ENCODE data around the gene CHST7.
A peak's percentile ranks its signal among the peaks of the same experiment; 100 is the strongest.

The CHST7 gene

GRCh38 chrX:46573892-46574773 is 568 bp downstream of the CHST7 start:
- ATAC-seq, result peak; percentile 4
- peak; percentile 55 for DNase-seq

DNA sequence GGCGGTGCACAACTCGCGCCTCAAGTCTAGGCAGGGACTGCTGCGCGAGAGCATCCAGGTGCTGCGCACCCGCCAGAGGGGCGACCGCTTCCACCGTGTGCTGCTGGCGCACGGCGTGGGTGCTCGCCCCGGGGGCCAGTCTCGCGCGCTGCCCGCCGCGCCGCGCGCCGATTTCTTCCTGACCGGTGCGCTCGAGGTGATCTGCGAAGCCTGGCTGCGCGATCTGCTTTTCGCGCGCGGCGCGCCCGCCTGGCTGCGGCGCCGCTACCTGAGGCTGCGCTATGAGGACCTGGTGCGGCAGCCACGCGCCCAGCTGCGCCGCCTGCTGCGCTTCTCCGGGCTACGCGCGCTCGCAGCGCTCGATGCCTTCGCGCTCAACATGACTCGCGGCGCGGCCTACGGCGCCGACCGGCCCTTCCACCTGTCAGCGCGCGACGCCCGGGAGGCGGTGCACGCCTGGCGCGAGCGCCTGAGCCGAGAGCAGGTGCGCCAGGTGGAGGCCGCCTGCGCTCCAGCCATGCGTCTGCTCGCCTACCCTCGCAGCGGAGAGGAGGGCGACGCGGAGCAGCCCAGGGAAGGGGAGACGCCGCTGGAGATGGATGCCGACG is 1.3 kb downstream of the CHST7 start:
- peak; percentile 29 for DNase-seq
- no peak for ATAC-seq

- DNase-seq, result no peak
- ATAC-seq, result no peak
These were observed 2.0 kb downstream of the CHST7 start for GRCh38 chrX:46575586-46575985.

DNA sequence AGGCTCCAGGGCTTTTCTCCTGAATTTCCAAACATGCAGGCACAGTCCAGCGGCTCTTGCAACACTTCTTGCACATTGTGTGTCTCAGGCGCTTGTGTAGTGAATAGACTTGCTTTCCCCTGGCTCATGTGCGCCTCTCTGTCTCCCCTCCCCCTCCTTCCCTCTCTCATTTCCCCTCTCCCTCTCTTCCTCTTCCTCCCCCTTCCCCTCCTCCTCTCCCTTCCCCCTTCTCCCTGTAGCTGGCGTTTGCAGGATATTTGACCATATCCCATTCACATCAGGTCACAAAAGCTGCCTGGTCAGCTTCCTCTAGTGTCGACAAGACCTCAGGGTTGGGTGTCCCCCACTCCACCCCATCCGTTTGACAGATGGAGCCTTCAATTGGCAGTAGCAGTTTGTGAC is 2.4 kb downstream of the CHST7 start:
- no peak for ATAC-seq

DNA sequence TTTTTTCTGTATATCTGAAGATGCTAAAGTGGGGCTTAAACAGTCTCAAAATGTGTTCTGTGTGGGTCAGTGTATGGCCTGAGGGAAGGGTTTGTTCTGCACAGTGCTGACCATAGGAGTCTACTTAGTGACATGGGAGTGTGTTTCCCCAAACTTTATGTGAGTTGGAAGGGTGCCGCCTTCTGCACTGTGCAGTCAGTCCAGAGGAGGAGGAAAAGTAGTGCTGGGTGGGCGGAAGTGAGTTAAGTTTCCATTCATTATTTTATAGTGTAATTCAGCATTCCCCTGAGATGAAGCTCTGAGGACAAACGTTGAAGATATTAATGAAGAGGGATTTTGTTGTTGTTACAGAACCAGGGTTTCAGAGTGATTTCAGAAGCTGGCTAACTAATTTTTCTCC is 2.9 kb downstream of the CHST7 start:
- no peak for ATAC-seq
- no peak for DNase-seq

More for the DNA sequence above, 2.4 kb downstream of the CHST7 start:
- DNase-seq, result no peak

DNA sequence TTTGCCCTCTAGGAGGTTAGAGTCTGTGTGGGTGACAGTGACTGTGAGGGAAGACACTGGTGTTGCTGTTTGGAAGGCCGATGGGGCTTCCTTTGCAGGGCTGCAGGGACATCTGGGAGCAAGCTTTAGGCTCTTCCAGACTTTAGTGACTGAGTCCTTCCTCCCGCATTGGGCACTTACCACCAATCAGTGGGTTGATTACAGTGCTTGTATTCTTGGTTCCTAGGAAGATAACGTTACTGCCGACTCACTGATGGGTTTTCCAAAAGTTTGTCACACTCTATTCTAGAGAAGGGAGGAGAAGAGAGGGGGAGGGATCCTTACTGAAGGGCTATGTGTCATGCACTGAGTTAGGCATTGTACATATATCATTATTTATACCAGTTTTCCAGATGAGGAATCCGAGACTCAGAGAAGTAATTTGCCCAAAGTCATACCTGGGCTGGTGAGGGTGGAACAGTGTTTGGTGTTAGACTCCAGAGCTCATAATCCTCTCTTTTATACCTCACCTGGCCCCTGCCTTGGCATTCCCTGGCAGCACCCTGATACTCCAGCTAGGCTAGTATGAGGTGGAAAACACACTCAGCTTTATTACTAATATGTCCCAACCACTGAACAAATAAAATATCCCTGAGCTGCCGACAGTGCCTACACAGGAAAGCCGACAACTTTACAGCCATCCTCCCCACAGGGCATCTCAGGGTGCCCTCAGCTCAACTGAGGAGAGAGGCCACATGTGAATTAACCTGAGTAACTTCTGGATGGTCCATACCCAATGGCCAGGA is 3.8 kb downstream of the CHST7 start:
- ATAC-seq, result no peak
- no peak for DNase-seq

GRCh38 chrX:46579250-46579649 is 5.7 kb downstream of the CHST7 start:
- no peak for DNase-seq
- no peak for ATAC-seq

- DNase-seq (no peak), ATAC-seq (no peak)
These were observed 7.0 kb downstream of the CHST7 start for GRCh38 chrX:46580613-46581012.

DNA sequence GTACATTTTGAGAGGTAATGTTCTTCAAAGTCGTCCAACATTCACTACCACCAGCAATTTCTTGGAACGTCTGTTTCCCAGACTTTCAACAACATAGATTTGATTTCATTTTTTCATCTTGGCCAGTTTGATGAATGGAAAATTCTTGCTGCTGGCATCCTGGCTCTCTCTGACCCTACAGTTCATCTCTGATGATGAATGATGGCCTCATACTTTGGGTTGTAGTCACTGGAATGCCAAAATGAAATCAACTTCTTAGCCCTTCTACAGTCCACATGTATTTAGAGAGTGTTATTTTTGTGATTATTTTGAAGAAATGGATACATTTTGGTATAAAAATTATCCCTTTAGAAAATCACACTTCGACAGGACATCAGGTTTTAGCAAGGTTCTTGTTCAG is 8.8 kb downstream of the CHST7 start:
- no peak for DNase-seq
- ATAC-seq, result no peak

DNA sequence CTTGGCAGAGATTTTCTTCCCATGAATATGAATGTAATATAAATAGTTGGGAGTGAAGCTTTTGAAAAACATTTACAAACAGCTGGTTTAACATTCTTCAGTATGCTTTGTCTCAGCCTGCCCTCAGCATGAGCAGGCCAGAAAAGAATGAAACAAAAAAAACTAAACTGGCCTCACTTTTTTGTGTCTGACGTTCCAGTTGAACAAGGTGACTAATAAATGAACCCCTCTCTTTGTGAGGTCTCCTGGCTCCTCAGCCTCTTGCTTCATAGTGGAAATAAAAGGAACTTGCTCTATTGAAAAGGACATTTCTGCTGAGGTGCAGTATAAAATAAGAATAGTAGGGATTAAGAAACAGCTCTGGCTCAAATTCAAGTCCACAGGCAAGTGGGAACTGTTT is 9.4 kb downstream of the CHST7 start:
- DNase-seq (no peak), ATAC-seq (no peak)

GRCh38 chrX:46584736-46585135 is 11.2 kb downstream of the CHST7 start:
- ATAC-seq (no peak), DNase-seq (no peak)

DNA sequence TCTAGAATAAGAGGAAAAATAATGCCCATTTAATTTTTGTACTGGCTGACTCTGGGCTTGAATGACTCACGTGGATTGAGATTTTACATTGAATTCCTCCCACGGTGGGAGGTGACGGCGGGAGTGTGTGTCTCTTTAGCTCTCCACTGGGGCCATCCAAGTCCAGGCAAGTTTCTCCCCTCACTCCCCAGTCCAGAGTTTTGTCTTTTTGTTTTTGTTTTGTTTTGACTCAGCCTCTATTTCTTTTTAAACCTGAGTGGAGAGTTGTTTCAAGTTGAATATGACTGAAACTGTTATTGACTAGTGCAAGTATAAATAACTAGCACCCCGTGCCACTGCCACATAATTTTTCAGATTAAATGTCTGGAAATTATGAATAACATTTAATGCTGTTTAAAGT is 13.6 kb downstream of the CHST7 start:
- DNase-seq, result no peak
- peak; percentile 75 for ATAC-seq

DNA sequence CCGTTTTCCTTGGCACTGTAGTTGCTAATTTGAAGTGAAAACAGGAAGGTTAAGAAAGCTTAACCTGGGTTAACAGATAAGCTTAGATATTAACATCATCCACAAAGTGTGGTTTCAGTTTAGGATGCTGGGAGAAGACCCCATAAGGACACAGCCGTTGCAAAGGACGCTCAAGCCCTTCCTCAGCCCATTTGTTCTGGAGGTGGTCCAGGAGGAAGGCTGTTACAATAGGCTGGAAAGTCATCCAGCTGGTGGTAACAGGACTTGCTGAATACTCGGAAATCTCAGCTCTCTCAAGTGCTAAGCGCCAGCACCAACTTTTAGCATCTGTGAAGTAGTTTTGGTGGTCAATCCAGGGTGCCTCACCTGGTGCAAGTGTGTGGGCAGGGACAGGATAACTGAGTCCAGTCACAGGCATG is 14.2 kb downstream of the CHST7 start:
- ATAC-seq (no peak), DNase-seq (no peak)

- DNase-seq, result peak; percentile 48
- no peak for ATAC-seq
These were observed 14.7 kb downstream of the CHST7 start for GRCh38 chrX:46588263-46588662.

GRCh38 chrX:46589977-46590723 is 16.6 kb downstream of the CHST7 start:
- DNase-seq (no peak), ATAC-seq (no peak)

GRCh38 chrX:46595084-46595483 is 21.5 kb downstream of the CHST7 start:
- DNase-seq (no peak), ATAC-seq (no peak)

GRCh38 chrX:46597208-46597607 is 23.6 kb downstream of the CHST7 start:
- DNase-seq, result no peak
- no peak for ATAC-seq

DNA sequence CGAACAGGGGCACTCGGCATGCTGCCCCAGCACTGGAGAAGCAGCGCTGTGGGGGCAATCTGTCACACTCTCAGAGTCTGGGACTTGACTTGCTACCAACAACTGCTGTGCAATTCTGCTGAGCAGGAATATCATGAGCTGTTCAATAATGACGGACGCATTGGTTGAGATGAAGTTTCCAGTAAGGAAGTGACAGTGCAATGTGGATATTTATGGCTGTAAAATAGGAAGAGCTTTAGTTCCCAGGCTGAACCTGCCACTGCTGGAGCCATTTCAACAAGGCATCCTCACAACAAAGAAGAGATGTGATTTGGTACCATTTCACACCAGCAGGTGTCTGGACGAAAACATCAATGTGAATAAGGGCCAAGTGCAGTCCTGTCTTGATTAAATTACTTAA is 24.2 kb downstream of the CHST7 start:
- no peak for ATAC-seq
- DNase-seq, result no peak

DNA sequence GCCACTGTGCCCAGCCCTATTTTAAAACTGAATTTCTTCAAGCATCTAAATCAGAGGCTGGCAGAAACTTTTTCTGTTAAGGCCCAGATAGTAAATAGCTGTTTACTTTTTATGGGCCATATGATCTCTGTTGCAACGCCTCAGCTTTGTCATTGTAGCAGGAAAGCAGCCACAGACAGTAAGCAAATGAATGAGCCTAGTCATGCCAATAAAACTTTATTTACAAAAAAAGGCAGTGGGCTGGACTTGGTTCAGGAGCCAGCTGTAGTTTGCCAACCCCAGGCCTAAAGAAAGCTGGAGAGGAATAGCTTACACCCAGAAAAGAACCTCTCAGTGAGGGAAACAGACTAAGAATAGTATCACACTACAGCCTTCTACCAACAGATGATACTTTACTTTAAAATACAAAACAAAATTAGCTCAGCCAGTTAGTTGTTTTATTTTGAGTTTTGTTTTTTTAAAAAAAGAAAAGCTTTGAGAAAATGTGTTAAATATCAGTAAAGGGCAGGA is 25.5 kb downstream of the CHST7 start:
- DNase-seq (no peak), ATAC-seq (no peak)

DNA sequence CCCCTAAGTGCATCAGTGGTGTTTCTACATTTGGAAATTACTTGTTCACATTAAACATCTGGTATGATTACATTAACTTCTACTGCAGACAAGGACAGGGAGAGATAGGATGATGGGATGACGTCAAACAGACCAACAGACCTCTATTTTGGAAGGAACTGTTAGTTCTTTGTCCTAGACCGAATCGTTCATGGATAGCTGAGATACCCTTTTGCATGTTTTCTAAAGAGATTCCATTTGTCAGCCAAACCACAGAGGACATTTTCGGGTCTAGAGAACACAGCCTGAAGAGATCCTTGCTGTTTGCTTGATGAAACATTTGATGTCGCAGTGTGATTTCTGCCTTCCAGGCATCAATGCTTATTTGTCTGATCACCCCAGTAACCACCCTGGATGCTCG is 27.7 kb downstream of the CHST7 start:
- ATAC-seq (no peak), DNase-seq (no peak)

- DNase-seq (no peak), ATAC-seq (no peak)
These were observed 29.0 kb downstream of the CHST7 start for GRCh38 chrX:46602468-46603102.

DNA sequence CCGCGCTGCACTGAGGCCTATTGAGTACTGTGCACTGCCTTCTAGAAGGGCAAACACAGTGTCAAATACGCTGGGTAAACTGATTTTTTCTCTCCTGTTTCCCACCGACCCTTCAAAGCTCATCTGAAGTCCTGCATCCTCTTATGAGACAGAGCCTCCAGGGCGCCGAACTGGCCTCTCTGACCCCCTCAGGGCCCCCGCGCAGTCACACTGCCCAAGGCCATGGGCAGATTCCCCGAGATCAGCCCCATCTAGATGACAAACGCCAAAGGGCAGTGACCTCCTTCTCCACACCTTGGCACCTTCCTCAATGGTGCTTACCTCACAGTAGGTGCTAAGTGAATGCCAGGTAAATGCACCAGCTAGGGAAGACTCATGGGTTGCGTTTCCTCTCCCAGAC is 34.4 kb downstream of the CHST7 start:
- no peak for ATAC-seq

More for the DNA sequence above, 34.4 kb downstream of the CHST7 start:
- DNase-seq, result no peak

All from stimulated activated naive CD8-positive, alpha-beta T cell treated with anti-CD3 and anti-CD28 coated beads, Interleukin-15, Interleukin-2, amounts not matched to agents 100 U/mL and 50 U/mL, for 24 hours (primary cell).